Measurements from ENCODE around the gene KRT8.
"Not testable (repeated sequence)": the region's sequence is repeated elsewhere in the genome, so short reads cannot be mapped to it uniquely, and the experiment has no call there.

KRT8 gene

GRCh38 chr12:52865090-52865944 is 39.6 kb downstream of the KRT8 start:
- no peaks in the 10 kb centered on the region for H3K9me3 ChIP-seq (ENCODE audit: control insufficient read depth, low read length)
- no peaks in the 10 kb centered on the region for H3K27me3 ChIP-seq (ENCODE audit: control insufficient read depth, insufficient read depth, low read length, poor library complexity, severe bottlenecking)
- no peak overlapping the region for H3K4me3 ChIP-seq (ENCODE audit: insufficient read depth, low read depth, low read length)
- H3K4me1 ChIP-seq (ENCODE audit: control insufficient read depth, insufficient read depth, low read length) = no peaks in the 10 kb centered on the region
- WGBS, 2 experiments = 53 to 54% methylated on average over 10 of the region's 10 CpGs
- H3K27ac ChIP-seq (ENCODE audit: insufficient read depth, low read depth, low read length, poor library complexity, severe bottlenecking) = no peak overlapping the region
- H3K36me3 ChIP-seq (ENCODE audit: control insufficient read depth, insufficient read depth, low read length) = no peaks in the 10 kb centered on the region

DNA sequence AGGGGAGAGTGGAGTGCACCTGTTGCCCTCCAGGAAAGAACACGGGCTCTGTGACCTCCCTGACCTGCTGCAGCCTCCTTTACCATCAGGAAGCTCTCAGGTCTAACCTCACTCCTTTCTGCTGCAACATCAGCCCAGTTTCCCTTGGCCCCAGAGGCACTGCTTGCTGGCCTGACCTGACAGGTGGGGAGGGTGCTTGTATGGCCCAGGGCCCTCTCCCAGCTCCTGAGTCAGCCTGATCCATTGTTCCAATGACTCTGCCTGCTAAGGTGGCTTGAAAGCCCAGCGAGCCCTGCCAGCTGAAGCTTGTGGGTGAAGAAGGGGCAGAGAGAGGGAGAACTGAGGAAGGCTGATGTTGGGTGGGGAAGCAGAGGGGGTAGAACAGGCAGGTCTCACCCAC is 42.9 kb downstream of the KRT8 start:
- Histone ChIP-seq H3K4me1 (ENCODE audit: control insufficient read depth, insufficient read depth, low read length) (no peaks in the 10 kb centered on the region), H3K36me3 (ENCODE audit: control insufficient read depth, insufficient read depth, low read length) (no peaks in the 10 kb centered on the region), H3K27me3 (ENCODE audit: control insufficient read depth, insufficient read depth, low read length, poor library complexity, severe bottlenecking) (no peaks in the 10 kb centered on the region), H3K9me3 (ENCODE audit: control insufficient read depth, low read length) (no peaks in the 10 kb centered on the region), H3K27ac (ENCODE audit: insufficient read depth, low read depth, low read length, poor library complexity, severe bottlenecking) (no peak overlapping the region), H3K4me3 (ENCODE audit: insufficient read depth, low read depth, low read length) (no peak overlapping the region)
- WGBS, 2 experiments = 86% methylated on average over 2 of the region's 2 CpGs

DNA sequence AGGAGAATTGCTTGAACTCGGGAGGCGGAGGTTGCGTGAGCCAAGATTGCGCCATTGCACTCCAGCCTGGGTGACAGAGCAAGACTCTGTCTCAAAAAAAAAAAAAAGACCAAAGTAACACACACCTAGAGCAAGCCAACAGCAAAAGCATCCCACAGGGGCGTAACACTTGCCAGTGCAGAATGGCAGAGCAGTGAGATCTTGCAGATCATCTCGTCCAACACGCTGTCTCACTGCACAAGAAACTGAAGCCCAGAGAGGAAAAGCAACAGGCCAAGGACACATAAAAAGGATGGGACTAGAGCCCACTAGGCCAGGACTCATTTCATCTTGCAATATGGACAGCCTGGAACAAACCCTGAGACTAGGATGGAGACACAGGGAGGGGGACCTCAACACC is 43.4 kb downstream of the KRT8 start:
- WGBS, 2 experiments = 91 to 96% methylated on average over 7 of the region's 7 CpGs
- no peaks in the 10 kb centered on the region for H3K4me1 ChIP-seq (ENCODE audit: control insufficient read depth, insufficient read depth, low read length)
- no peaks in the 10 kb centered on the region for H3K27me3 ChIP-seq (ENCODE audit: control insufficient read depth, insufficient read depth, low read length, poor library complexity, severe bottlenecking)
- H3K9me3 ChIP-seq (ENCODE audit: control insufficient read depth, low read length) = no peaks in the 10 kb centered on the region
- H3K4me3 ChIP-seq (ENCODE audit: insufficient read depth, low read depth, low read length) = no peak overlapping the region
- H3K36me3 ChIP-seq (ENCODE audit: control insufficient read depth, insufficient read depth, low read length) = no peaks in the 10 kb centered on the region
- H3K27ac ChIP-seq (ENCODE audit: insufficient read depth, low read depth, low read length, poor library complexity, severe bottlenecking) = no peak overlapping the region

- Histone ChIP-seq H3K9me3 (ENCODE audit: control insufficient read depth, low read length) (no peaks in the 10 kb centered on the region), H3K4me1 (ENCODE audit: control insufficient read depth, insufficient read depth, low read length) (no peaks in the 10 kb centered on the region), H3K36me3 (ENCODE audit: control insufficient read depth, insufficient read depth, low read length) (no peaks in the 10 kb centered on the region), H3K27ac (ENCODE audit: insufficient read depth, low read depth, low read length, poor library complexity, severe bottlenecking) (no peak overlapping the region), H3K4me3 (ENCODE audit: insufficient read depth, low read depth, low read length) (no peak overlapping the region), H3K27me3 (ENCODE audit: control insufficient read depth, insufficient read depth, low read length, poor library complexity, severe bottlenecking) (no peaks in the 10 kb centered on the region)
- 91% methylated on average over 4 of the region's 6 CpGs for WGBS, 2 experiments
Observed at GRCh38 chr12:52860102-52860823, 44.6 kb downstream of the KRT8 start.

DNA sequence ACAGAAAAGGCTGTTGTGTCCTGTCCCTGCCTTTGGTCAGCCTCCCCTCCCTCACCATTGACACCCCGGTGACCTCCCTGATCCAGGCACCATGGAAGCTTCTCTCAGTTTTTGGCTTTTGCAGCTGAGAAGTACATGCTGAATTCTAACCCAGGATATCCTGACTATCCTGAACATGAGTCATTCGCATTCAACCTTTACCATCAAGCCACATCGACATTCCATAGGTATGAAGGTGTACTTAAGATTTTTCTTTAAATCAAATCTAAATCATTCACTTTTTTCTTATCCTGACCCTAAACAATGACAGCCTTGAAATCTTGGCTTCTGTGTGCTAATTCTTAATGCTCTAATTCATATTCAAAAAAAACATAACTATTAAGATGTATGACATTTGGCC is 47.4 kb downstream of the KRT8 start:
- H3K4me3 ChIP-seq (ENCODE audit: insufficient read depth, low read depth, low read length) = no peak overlapping the region
- H3K27ac ChIP-seq (ENCODE audit: insufficient read depth, low read depth, low read length, poor library complexity, severe bottlenecking) = no peak overlapping the region
- no peaks in the 10 kb centered on the region for H3K36me3 ChIP-seq (ENCODE audit: control insufficient read depth, insufficient read depth, low read length)
- no peaks in the 10 kb centered on the region for H3K4me1 ChIP-seq (ENCODE audit: control insufficient read depth, insufficient read depth, low read length)
- no peaks in the 10 kb centered on the region for H3K27me3 ChIP-seq (ENCODE audit: control insufficient read depth, insufficient read depth, low read length, poor library complexity, severe bottlenecking)
- H3K9me3 ChIP-seq (ENCODE audit: control insufficient read depth, low read length) = no peaks in the 10 kb centered on the region
- 93 to 96% methylated on average over 3 of the region's 3 CpGs for whole genome bisulfite sequencing, 2 experiments

DNA sequence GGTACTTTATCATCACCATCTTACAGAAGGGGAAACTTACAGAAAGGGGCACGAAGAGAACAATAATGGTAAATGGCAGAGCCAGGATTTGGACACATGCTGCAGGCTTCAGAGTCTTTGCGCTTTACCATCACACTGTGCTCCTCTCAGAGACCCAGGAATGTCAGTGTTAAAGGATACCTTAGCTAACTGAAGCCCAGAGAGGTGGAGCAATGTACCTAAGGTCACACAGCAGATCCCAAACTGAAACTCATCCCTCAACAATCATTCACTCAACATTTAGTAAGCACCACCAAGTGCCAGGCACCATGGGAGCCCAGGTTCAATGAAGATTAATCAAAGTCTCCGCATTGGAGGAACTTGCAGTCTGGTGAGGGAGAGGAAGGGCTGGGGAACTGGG is 48.1 kb downstream of the KRT8 start:
- Histone ChIP-seq H3K4me1 (ENCODE audit: control insufficient read depth, insufficient read depth, low read length) (no peaks in the 10 kb centered on the region), H3K9me3 (ENCODE audit: control insufficient read depth, low read length) (no peaks in the 10 kb centered on the region), H3K27me3 (ENCODE audit: control insufficient read depth, insufficient read depth, low read length, poor library complexity, severe bottlenecking) (no peaks in the 10 kb centered on the region), H3K36me3 (ENCODE audit: control insufficient read depth, insufficient read depth, low read length) (no peaks in the 10 kb centered on the region), H3K27ac (ENCODE audit: insufficient read depth, low read depth, low read length, poor library complexity, severe bottlenecking) (no peak overlapping the region), H3K4me3 (ENCODE audit: insufficient read depth, low read depth, low read length) (no peak overlapping the region)
- WGBS, 2 experiments = 89 to 93% methylated on average over 3 of the region's 3 CpGs

DNA sequence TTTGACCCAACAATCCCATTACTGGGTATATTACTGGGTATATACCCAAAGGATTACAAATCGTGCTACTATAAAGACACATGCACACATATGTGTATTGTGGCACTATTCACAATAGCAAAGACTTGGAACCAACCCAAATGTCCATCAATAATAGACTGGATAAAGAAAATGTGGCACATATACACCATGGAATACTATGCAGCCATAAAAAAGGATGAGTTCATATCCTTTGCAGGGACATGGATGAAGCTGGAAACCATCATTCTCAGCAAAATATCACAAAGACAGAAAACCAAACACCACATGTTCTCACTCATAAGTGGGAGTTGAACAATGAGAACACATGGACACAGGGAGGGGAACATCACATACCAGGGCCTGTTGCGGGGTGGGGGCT is 48.8 kb downstream of the KRT8 start:
- H3K9me3 ChIP-seq (ENCODE audit: control insufficient read depth, low read length); H3K27me3 ChIP-seq (ENCODE audit: control insufficient read depth, insufficient read depth, low read length, poor library complexity, severe bottlenecking); H3K36me3 ChIP-seq (ENCODE audit: control insufficient read depth, insufficient read depth, low read length); H3K27ac ChIP-seq (ENCODE audit: insufficient read depth, low read depth, low read length, poor library complexity, severe bottlenecking); H3K4me3 ChIP-seq (ENCODE audit: insufficient read depth, low read depth, low read length); H3K4me1 ChIP-seq (ENCODE audit: control insufficient read depth, insufficient read depth, low read length): not testable (repeated sequence)
- WGBS, 2 experiments = 98 to 100% methylated on average over 1 to 2 of the region's 2 CpGs

DNA sequence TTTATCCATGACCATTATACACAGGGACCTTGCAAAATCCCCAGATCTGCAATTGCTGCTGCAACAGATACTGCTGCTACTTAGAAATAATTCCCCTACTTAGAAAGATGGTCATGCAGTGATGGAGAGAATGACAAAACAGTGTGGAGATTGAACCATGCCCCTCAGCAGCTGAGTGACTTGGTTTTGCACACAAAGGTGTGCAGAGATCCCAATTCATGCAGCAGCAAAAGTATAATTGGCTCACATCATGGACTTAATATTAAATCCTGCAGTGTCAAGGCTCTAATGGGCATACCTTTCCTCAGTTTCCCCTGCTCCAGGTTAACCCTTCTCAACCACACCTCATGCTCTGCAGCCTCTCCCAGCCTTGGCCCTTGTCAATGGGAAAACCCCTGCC is 53.1 kb downstream of the KRT8 start:
- no peaks in the 10 kb centered on the region for H3K9me3 ChIP-seq (ENCODE audit: control insufficient read depth, low read length)
- no peak overlapping the region for H3K4me3 ChIP-seq (ENCODE audit: insufficient read depth, low read depth, low read length)
- no peaks in the 10 kb centered on the region for H3K36me3 ChIP-seq (ENCODE audit: control insufficient read depth, insufficient read depth, low read length)
- H3K27ac ChIP-seq (ENCODE audit: insufficient read depth, low read depth, low read length, poor library complexity, severe bottlenecking) = no peak overlapping the region
- no peaks in the 10 kb centered on the region for H3K4me1 ChIP-seq (ENCODE audit: control insufficient read depth, insufficient read depth, low read length)
- H3K27me3 ChIP-seq (ENCODE audit: control insufficient read depth, insufficient read depth, low read length, poor library complexity, severe bottlenecking) = no peaks in the 10 kb centered on the region

DNA sequence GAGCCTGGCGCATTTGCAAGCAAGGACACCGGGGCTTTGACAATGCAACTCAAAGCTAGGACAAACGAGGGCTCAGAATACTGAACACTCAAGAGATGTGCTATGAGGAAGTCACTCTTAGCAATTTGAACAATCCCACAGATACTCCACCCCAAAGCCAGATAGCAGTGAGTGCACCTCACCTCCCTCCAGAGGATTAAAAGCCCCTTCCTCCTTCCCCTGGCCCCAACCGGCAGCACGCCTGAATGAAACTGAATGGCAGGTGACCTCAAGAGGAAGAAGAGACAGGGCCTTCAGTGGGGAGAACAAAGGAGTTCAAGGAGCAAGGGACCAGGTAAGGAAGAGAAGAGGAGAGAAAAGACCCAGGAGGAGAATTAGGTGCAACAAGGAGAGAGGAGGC is 54.2 kb downstream of the KRT8 start:
- no peaks in the 10 kb centered on the region for H3K9me3 ChIP-seq (ENCODE audit: control insufficient read depth, low read length)
- H3K27me3 ChIP-seq (ENCODE audit: control insufficient read depth, insufficient read depth, low read length, poor library complexity, severe bottlenecking) = no peaks in the 10 kb centered on the region
- H3K36me3 ChIP-seq (ENCODE audit: control insufficient read depth, insufficient read depth, low read length) = no peaks in the 10 kb centered on the region
- WGBS, 2 experiments = 79 to 82% methylated on average over 5 of the region's 5 CpGs
- no peak overlapping the region for H3K27ac ChIP-seq (ENCODE audit: insufficient read depth, low read depth, low read length, poor library complexity, severe bottlenecking)
- H3K4me3 ChIP-seq (ENCODE audit: insufficient read depth, low read depth, low read length) = no peak overlapping the region
- no peaks in the 10 kb centered on the region for H3K4me1 ChIP-seq (ENCODE audit: control insufficient read depth, insufficient read depth, low read length)

DNA sequence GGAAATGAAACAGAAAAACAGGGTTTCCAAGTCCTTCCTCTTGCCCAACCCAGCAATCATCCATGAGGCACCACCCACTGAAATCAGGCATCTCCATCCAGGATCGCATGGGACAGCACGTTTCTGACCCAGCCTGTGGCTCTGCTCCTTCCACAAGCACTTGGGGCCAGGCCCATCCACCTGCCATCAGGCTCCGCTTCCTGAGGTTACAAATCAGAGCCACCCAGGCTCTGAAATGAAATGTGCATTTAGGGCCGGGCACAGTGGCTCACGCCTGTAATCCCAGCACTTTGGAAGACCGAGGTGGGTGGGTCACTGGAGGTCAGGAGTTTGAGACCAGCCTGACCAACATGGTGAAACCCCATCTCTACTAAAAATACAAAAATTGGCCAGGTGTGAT is 55.4 kb downstream of the KRT8 start:
- H3K4me1 ChIP-seq (ENCODE audit: control insufficient read depth, insufficient read depth, low read length) = no peaks in the 10 kb centered on the region
- WGBS, 2 experiments = 89 to 94% methylated on average over 6 of the region's 6 CpGs
- no peak overlapping the region for H3K4me3 ChIP-seq (ENCODE audit: insufficient read depth, low read depth, low read length)

More for the DNA sequence above, 55.4 kb downstream of the KRT8 start:
- Histone ChIP-seq H3K36me3 (ENCODE audit: control insufficient read depth, insufficient read depth, low read length) (no peaks in the 10 kb centered on the region), H3K9me3 (ENCODE audit: control insufficient read depth, low read length) (no peaks in the 10 kb centered on the region), H3K27ac (ENCODE audit: insufficient read depth, low read depth, low read length, poor library complexity, severe bottlenecking) (no peak overlapping the region), H3K27me3 (ENCODE audit: control insufficient read depth, insufficient read depth, low read length, poor library complexity, severe bottlenecking) (no peaks in the 10 kb centered on the region)
